Activated naive CD8-positive, alpha-beta T cell (primary cell): ENCODE data around the gene IL12A.

Experiments used
- H3K27ac Mint-ChIP-seq: one replicate; pipeline ENCODE4 v1.8.0; 2021; ENCODE audit warnings: mixed read lengths
- H3K27me3 Mint-ChIP-seq: one replicate; pipeline ENCODE4 v1.8.0; 2021; ENCODE audit warnings: mixed read lengths
- H3K36me3 Mint-ChIP-seq: one replicate; pipeline ENCODE4 v1.8.0; 2021; ENCODE audit warnings: mixed read lengths
- H3K4me1 Mint-ChIP-seq: one replicate; pipeline ENCODE4 v1.8.0; 2021; ENCODE audit warnings: low read depth, mixed read lengths
- H3K4me3 Mint-ChIP-seq: one replicate; pipeline ENCODE4 v1.8.0; 2021; ENCODE audit warnings: mild to moderate bottlenecking, mixed read lengths
- H3K9me3 Mint-ChIP-seq: one replicate; pipeline ENCODE4 v1.8.0; 2021; ENCODE audit warnings: low read depth, mixed read lengths

IL12A gene

DNA sequence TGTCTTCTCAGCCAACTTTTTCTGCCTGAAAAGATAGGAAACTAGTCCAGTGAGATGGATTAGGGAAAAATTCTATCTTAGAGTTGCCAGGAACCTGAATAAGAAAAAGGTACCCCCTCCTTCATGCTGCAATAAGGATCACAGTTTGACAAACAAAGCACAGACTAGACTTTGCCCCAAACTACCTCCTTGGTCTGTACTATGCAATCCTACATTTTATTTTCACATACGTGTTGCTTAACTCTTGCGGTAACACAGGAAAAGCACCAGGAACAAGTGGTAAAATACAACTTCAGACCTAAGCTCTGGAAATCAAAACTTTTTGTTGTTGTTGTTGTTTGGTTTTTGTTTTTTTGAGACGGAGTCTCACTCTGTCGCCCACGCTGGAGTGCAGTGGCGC, 11.3 kb upstream of the IL12A start:
- no peak overlapping the region for H3K4me3 Mint-ChIP-seq
- H3K27me3 Mint-ChIP-seq, result peaks cover 14% of the 10 kb centered on the region
- no peaks in the 10 kb centered on the region for H3K36me3 Mint-ChIP-seq
- no peaks in the 10 kb centered on the region for H3K4me1 Mint-ChIP-seq
- H3K9me3 Mint-ChIP-seq, result no peaks in the 10 kb centered on the region
- H3K27ac Mint-ChIP-seq, result no peak overlapping the region

DNA sequence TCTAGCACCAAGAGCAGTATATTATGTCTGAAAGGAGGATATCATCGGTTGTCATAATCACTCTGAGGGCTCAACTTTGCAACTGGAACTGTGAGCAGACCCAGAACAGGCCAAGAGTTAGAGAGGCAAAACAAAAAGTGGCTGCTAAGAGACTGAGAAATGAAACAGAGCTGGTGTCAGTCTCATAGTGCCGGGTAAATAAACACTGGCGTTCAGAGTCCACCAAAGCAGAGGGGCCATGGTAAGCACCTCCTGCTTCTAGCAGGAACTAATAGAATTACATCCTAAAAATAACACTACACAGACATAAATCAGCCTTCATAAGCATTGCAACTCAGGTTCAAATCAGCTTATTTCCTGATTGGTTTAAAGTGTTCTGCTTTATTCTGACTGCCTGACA, 10.3 kb upstream of the IL12A start:
- peaks cover 12% of the 10 kb centered on the region for H3K27me3 Mint-ChIP-seq
- H3K4me3 Mint-ChIP-seq, result no peak overlapping the region
- no peak overlapping the region for H3K27ac Mint-ChIP-seq
- no peaks in the 10 kb centered on the region for H3K9me3 Mint-ChIP-seq
- no peaks in the 10 kb centered on the region for H3K4me1 Mint-ChIP-seq
- no peaks in the 10 kb centered on the region for H3K36me3 Mint-ChIP-seq

DNA sequence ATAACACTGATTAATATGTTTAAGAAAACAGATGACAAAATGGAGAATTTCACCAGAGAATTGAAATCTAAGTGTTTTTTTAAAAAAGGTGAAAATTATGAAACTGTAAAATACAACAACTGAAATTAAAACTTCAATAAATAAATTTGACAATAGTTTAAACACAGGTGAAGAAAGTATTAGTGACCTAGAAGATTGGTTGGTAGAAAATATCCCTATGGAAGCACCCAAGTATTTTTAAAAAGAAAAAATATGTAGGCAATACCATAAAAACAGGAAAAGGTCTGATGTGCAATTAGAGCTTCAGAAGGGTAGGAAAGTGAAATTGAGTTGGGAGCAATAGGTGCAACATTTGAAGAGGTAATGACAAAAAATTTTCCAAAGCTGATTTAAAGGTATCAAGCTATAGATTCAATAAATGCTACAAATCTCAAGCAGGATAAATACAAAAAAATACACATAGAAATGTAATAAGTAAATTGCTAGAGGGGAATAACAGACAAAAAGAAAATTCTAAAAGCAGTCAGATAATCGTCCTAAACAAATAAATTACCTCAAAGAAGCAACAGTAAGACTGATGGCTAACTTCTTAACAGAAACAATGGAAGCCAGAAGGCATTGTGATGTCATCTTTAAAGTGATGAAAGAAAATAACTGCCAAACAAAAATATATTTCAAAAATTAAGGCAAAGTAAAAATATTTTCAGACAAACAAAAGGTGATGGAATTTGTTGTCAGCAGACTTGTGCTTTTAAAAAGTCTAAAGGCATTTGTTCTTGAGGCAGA, 9.5 kb upstream of the IL12A start:
- Mint-ChIP-seq H3K27me3 (peaks cover 12% of the 10 kb centered on the region), H3K36me3 (no peaks in the 10 kb centered on the region), H3K4me3 (no peak overlapping the region), H3K4me1 (no peaks in the 10 kb centered on the region), H3K27ac (no peak overlapping the region), H3K9me3 (no peaks in the 10 kb centered on the region)

DNA sequence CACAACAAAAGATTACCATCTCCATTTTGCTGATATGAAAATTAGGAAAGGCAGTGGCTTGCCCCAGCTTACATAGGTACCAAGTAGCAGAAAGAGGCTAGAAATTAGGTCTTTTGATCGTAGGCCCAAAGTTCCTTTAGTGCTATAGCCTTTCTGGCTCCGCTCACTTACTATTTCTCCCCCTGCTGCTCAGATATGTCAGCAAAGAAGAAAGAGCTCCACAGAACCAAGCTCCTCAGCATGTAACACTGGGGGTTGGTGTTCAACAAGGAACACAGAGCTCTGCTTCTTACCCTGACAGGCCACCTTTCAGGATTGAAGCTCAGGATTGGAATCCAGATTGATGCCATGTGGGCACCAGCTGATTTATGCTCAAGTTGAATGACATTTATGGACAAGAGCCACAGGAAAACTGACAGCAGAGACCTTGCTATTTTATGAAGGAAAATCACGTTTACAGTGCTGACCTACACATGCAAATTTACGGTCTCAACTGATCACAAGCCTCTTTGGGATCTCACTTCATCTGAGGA, 6.1 kb upstream of the IL12A start:
- peaks cover 8% of the 10 kb centered on the region for H3K27me3 Mint-ChIP-seq
- no peaks in the 10 kb centered on the region for H3K9me3 Mint-ChIP-seq
- peaks cover 4% of the 10 kb centered on the region for H3K4me1 Mint-ChIP-seq
- H3K4me3 Mint-ChIP-seq, result no peak overlapping the region
- H3K27ac Mint-ChIP-seq, result no peak overlapping the region
- H3K36me3 Mint-ChIP-seq, result no peaks in the 10 kb centered on the region

DNA sequence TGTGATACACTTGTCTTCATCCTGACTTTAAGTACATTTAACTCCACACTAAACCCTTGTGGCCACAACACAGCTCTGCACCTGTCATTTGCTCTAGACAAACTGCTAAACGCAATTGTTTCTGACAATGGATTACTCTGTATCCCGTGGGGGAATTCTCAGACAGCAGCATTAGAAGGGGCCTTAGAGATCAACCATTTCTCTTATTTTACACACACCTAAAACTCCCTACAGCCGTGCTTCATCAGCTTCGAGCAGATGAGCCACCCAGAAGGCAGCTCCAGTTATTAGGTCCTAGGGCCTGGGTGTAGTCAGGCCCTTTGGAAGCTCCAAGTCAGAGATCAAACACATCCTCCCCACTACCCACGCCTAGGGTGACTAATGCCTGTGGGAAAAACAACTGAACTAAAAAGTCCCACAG, 1.3 kb upstream of the IL12A start:
- no peaks in the 10 kb centered on the region for H3K36me3 Mint-ChIP-seq
- H3K9me3 Mint-ChIP-seq, result no peaks in the 10 kb centered on the region
- H3K4me3 Mint-ChIP-seq, result peak overlapping the region; percentile 86
- H3K27me3 Mint-ChIP-seq, result no peaks in the 10 kb centered on the region
- H3K27ac Mint-ChIP-seq, result no peak overlapping the region
- H3K4me1 Mint-ChIP-seq, result peaks cover 27% of the 10 kb centered on the region

DNA sequence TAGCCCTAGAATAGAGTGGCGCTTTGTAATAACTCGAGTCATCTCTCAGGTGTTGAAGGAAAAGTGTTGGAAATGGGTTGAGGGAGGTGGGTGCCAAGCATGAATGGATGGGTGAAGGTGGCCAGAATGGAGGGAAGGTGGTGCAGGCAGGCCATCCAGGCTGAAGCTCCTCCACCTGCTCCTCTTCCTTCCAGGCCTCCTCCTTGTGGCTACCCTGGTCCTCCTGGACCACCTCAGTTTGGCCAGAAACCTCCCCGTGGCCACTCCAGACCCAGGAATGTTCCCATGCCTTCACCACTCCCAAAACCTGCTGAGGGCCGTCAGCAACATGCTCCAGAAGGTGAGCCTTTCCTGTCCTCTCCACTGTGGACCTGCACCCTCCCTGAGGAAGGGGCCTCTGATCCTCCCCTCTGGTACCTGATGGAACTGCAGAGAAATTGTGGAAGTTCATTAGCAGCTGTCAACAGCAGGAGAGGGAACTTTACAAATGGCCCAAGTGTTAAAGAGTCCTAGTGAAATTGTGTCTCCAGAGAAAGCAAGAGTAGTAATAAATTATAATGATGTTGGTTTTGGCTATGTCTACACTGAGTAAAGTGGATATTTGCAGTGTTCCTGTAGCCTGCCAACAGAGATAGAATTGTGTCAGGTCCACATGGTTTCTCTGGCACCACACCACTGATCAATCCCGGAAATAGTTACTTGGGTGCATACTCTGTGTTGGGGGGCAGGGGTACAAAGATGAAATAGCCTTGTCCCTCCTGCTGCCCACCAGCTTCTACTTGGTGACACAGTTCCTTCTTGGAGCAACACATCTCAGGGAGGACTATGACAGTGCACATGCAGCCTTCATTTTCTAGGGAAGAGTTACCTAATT, 1.6 kb downstream of the IL12A start:
- Mint-ChIP-seq H3K4me3 (peak overlapping the region; percentile 46), H3K36me3 (no peaks in the 10 kb centered on the region), H3K4me1 (peaks cover 27% of the 10 kb centered on the region), H3K9me3 (no peaks in the 10 kb centered on the region), H3K27me3 (no peaks in the 10 kb centered on the region), H3K27ac (no peak overlapping the region)

DNA sequence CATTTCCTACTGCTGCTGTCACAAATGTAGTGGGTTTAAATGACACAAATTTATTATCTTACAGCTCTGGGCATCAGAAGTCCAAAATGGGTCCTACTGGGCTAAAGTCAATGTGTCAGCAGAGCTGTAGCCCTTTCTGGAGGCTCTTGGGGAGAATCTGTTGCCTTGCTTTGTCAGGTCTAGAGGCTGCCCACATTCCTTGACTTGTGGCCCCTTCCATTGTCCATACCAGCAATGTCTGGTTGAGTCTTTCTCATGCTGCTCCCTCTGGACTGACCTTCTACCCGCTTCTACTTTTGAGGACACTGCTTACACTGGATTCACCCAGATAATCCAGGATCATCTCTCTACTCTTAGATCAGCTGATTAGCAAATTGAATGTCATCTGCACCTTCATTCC, 3.0 kb downstream of the IL12A start:
- Mint-ChIP-seq H3K27ac (no peak overlapping the region), H3K4me1 (peaks cover 27% of the 10 kb centered on the region), H3K27me3 (no peaks in the 10 kb centered on the region), H3K4me3 (no peak overlapping the region), H3K36me3 (no peaks in the 10 kb centered on the region), H3K9me3 (no peaks in the 10 kb centered on the region)

DNA sequence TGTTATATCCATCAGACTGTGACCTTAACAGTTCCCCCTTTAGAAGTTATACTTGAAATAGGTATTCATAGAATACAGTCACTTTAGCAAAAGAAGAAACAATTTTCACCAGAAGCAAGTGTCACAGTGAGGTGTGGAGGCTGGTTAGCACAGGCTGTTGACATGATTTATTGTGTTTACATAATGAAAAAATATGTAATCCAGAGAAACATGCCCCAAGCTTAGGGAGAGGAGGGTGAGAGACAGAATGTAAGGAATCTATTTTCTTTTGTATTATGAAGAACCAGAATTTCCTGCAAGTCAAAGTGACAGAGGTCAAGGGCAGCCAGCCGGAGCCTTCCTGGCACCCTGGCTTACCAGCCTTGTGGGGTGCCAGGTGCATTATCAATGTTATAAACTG, 4.0 kb downstream of the IL12A start:
- Mint-ChIP-seq H3K4me1 (peaks cover 22% of the 10 kb centered on the region), H3K27me3 (no peaks in the 10 kb centered on the region), H3K27ac (no peak overlapping the region), H3K36me3 (peaks cover 2% of the 10 kb centered on the region), H3K9me3 (no peaks in the 10 kb centered on the region), H3K4me3 (no peak overlapping the region)

DNA sequence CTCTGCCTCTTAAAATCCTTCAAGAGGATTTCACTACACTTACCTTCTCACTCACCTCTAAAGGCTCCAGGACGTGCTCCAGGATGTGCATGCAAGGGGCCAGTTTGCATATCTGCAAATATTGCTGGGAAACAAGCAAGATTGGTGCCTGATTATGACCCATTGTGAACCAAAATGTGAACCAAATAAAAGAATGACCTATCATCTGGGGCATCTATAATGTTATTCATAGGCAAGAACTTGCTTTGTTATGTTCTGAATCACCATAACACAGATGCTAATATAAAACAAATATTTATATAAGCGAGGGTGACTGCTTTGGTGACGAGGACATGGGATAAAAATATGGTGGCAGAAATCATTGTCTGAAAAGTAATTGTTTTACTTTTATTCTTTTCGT, 5.5 kb downstream of the IL12A start:
- peaks cover 7% of the 10 kb centered on the region for H3K4me1 Mint-ChIP-seq
- no peak overlapping the region for H3K27ac Mint-ChIP-seq
- H3K4me3 Mint-ChIP-seq, result no peak overlapping the region
- H3K27me3 Mint-ChIP-seq, result no peaks in the 10 kb centered on the region
- no peaks in the 10 kb centered on the region for H3K9me3 Mint-ChIP-seq
- peaks cover 2% of the 10 kb centered on the region for H3K36me3 Mint-ChIP-seq

DNA sequence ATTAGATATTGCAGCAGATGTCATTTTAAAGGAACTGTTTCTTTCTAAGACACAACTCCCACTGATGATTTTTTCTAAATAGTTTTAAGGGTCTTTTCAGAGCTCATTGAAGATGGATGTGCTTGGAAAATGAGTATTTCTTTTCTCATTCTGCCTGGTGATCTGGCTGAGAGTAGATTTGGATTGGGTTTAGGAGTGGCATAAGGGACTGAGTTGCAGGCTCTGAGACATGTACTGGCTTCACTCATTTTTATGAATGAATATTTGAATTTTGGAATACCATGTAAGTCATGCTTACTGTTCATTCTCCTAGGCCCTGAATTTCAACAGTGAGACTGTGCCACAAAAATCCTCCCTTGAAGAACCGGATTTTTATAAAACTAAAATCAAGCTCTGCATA, 6.5 kb downstream of the IL12A start:
- no peaks in the 10 kb centered on the region for H3K27me3 Mint-ChIP-seq
- H3K27ac Mint-ChIP-seq, result no peak overlapping the region
- no peaks in the 10 kb centered on the region for H3K9me3 Mint-ChIP-seq
- peaks cover 2% of the 10 kb centered on the region for H3K36me3 Mint-ChIP-seq
- H3K4me3 Mint-ChIP-seq, result no peak overlapping the region
- no peaks in the 10 kb centered on the region for H3K4me1 Mint-ChIP-seq

DNA sequence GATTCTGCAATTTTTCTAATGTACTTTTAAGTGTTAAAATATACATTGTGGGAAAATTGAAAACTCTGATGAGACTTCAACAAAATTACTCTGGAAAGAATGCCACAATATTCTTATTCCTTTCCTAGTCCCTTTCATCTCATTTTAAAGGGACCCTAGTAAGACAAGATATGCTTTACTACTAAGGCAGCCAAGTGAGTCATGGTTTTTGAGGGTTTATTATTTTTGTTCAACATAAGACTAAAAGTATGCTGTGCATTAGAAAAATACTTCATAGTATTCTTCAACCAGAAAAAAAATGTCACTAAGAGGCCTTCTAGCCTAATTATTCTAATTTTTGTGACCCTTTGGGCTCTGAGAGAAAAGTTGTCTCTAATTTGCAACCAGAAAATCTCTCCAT, 7.4 kb downstream of the IL12A start:
- Mint-ChIP-seq H3K36me3 (peaks cover 2% of the 10 kb centered on the region), H3K9me3 (no peaks in the 10 kb centered on the region), H3K4me1 (no peaks in the 10 kb centered on the region), H3K27me3 (peaks cover 1% of the 10 kb centered on the region), H3K27ac (no peak overlapping the region), H3K4me3 (no peak overlapping the region)

DNA sequence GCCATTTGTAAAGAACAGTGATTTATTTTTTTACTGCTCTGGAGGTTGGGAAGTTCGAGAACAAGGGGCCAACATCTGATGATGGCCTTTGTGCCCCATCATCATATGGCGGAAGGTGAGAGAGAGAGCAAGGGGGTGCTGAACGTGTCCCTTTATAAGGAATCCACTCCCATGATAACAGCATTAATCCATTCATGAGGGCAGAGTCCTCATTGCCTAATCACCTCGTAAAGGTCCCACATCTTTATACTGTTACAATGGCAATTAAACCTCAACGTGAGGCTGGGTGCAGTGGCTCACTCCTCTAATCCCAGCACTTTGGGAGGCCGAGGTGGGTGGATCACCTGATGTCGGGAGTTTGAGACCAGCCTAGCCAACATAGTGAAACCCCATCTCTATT, 8.3 kb downstream of the IL12A start:
- no peak overlapping the region for H3K4me3 Mint-ChIP-seq
- H3K4me1 Mint-ChIP-seq, result no peaks in the 10 kb centered on the region

DNA sequence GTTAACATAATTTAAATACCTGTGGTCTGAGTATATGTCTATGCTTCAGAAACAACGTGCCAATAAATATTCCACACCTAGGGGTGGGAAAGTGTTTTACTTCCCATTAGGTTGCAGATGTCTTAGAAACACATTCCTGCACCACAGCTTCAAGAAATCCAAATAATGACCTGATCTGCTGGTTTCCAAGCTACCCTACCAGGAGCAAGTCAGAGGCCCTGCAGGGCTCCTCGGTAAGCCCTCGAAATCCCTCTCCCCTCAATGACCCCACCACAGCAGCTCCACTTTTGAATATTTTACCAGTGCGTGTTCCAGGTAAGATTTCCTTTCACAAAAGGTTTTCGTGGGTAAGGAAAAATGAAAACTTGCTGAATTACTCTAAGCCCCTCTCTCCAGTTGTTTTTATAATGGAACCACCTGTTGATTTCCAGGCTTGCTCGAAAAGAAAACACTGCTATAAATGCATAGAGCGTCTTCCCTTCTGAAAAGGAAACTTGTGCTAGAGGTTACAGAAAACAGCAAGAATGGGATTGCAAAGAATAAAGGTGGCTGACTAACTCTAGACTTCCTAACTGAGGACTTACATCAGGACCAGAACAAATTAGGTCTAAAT, 12.6 kb downstream of the IL12A start:
- Mint-ChIP-seq H3K4me1 (no peaks in the 10 kb centered on the region), H3K27me3 (peaks cover 1% of the 10 kb centered on the region), H3K36me3 (peaks cover 2% of the 10 kb centered on the region), H3K9me3 (no peaks in the 10 kb centered on the region), H3K4me3 (no peak overlapping the region), H3K27ac (no peak overlapping the region)

More for the DNA sequence above, 8.3 kb downstream of the IL12A start:
- no peaks in the 10 kb centered on the region for H3K9me3 Mint-ChIP-seq
- H3K36me3 Mint-ChIP-seq, result peaks cover 2% of the 10 kb centered on the region
- no peak overlapping the region for H3K27ac Mint-ChIP-seq
- H3K27me3 Mint-ChIP-seq, result peaks cover 1% of the 10 kb centered on the region

DNA sequence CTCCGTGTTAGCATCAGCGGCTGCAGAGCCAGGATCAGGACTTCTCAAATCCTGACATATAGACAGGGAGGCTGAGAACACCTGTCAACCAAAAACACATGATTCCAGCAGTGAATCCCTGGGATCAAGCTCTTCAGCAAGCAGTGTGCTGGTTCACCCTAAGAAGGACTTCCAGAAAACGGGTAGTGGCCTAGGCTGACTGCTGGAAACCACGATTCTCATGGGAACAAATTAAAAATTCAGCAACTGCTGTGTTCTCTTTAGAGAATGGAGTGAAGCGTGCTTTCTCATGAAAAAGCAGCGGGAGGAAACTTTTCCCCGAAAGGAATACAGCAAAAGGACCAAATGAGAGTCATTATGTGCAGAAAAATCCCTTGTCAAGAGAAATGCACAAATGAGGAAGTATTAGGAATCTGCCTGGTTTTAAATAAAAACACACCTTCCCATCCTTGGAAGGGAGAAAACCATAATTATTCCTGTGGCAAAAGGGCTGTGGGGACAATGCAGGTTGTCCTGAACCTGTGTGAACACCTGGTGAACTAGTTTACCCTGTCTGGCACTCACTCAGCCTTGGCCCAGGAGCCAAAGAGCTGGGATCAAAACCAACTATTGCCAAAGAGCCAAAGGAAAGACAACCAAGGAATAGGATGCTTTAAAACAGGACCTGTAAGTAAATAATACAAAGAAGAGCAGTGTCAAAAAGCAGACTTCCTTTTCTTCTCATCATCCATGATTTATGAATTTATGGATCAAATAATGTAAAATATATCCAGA, 13.4 kb downstream of the IL12A start:
- Mint-ChIP-seq H3K36me3 (no peaks in the 10 kb centered on the region), H3K27ac (no peak overlapping the region), H3K4me1 (no peaks in the 10 kb centered on the region), H3K4me3 (no peak overlapping the region), H3K27me3 (peaks cover 3% of the 10 kb centered on the region), H3K9me3 (no peaks in the 10 kb centered on the region)
